NOMO-1 treated with DMSO at 0.1 percent for 48 hours (cell line): ENCODE data around the gene JMJD8.

Source experiments
- DNase-seq: peaks from one replicate; lab custom pipeline; 2025; ENCODE audit not compliant: unreplicated experiment; lab: John Stamatoyannopoulos, UW

Gene JMJD8

DNA sequence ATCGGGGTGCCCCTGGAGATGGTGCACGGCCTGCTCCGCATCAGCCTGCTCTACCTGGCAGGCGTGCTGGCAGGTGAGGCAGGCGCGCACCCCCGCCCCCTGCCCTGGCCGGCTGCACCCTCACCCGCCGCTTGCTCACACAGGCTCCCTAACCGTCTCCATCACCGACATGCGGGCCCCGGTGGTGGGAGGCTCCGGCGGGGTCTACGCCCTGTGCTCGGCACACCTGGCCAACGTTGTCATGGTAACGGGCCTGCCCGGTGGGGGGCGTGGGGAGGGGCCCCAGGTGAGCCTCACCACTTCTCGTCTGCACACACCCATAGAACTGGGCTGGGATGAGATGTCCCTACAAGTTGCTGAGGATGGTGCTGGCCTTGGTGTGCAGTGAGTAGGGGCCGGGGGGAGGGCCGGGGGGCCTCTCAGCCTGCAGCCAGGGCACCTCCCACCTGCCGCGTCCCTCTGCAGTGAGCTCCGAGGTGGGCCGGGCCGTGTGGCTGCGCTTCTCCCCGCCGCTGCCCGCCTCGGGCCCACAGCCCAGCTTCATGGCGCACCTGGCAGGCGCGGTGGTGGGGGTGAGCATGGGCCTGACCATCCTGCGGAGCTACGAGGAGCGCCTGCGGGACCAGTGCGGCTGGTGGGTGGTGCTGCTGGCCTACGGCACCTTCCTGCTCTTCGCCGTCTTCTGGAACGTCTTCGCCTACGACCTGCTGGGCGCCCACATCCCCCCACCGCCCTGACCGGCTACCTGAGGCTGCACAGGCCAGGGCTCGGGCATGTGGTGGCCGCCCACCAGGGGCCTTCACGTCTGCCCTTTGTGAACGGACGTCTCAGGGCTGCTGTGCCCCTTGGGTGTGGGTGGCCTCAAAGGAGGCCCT lies 6.6 kb downstream of the JMJD8 start:
- no peak for DNase-seq

DNA sequence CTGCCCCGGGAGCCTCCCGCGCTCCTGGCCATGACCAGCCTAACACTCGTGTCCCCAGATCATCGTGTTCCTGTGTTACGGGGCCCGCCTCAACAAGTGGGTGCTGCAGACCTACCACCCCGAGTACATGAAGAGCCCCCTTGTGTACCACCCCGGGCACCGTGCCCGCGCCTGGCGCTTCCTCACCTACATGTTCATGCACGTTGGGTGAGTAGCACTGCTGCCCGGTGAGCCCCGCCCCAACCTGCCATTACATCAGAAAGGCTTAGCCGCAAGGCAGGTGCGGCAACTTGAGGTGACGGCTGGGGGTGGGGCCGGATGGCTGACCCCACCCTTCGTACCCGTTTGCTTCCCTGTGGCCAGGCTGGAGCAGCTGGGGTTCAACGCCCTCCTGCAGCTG lies 7.2 kb downstream of the JMJD8 start:
- no peak for DNase-seq

GRCh38 chr16:676565-676902 lies 7.6 kb downstream of the JMJD8 start:
- no peak for DNase-seq

GRCh38 chr16:675884-676564 lies 8.1 kb downstream of the JMJD8 start:
- no peak for DNase-seq

DNA sequence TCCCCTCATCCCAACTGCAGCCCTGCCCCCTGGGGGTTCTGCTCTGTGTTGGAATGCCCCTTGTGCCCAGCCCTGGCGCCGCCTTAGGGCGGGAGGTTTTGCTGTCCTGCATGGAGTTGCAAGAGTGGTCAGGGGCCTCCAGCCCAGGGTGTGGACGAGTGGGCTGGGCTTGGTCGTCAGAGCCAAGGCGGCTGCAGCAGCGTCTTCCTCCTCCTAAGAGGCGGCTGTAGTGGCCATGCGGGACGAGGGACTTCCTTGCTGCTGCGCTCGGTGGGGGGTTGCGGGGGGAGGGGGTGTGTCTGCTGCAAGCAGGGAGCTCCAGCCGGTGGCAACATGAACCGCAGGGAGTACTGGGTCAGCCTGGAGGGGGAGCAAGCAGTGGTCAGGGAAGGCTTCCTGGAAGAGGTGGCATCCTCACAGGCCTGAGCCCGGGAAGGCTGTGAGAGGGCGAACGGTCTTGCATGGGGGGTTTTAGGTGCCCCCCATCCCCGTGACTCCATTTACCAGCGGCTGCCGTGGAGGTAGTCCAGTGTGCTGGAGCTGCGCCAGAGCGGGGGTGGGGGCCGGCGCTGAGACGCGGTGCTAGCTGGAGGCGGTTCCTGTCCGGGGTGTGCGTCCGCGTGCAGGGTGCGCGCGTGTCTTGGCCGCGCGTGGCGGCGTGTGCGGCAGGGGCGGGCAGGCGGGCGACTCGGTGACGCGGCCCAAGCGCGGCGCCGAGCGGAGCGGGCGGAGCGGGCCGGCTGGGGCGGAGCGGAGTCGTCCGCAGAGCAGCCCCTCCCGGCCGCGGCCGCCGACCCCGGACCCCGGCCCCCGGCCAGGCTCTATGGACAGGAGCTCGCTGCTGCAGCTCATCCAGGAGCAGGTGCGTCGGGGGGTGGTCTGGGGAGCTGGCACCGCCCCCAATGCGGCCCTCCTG lies 8.9 kb downstream of the JMJD8 start, which contains the start of gene RHBDL1:
RHBDL1 (plus strand) TSS at position 704 of the 916 bp plus-strand sequence; CDS start at position 824, 120 bp downstream.
- no peak for DNase-seq

DNA sequence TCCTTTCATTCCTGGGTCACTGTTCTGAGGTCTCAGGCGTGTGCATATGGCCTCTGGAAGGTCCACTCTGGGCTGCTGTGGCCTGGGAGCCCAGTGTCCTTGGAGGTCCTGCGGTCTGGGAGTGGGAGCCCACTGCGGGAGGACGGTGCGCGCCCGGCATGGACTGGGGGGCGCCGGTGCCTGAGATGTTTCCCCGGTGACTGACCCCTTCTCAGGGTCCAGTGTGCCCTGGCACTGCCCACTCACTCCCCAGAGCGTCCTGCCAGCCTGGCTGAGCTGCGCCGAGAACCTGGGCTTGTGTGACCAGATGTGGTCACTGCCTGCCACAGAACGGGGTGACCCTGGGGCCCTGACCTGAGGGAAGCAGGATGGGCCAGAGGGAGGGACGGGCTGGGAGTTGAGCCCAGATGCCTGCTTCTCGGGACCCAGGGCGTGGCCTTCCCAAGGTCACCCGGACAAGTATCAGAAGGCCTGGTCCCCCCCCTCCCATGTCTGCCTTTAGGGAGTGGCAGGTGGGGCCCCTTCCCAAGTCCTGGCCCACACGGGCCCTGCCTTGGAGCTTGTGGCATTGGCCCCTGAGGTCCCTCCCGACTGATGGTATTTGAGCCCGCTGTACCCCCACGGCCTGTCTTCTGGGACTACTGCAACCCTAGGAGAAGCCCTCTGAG lies 9.8 kb downstream of the JMJD8 start:
- DNase-seq, result no peak

DNA sequence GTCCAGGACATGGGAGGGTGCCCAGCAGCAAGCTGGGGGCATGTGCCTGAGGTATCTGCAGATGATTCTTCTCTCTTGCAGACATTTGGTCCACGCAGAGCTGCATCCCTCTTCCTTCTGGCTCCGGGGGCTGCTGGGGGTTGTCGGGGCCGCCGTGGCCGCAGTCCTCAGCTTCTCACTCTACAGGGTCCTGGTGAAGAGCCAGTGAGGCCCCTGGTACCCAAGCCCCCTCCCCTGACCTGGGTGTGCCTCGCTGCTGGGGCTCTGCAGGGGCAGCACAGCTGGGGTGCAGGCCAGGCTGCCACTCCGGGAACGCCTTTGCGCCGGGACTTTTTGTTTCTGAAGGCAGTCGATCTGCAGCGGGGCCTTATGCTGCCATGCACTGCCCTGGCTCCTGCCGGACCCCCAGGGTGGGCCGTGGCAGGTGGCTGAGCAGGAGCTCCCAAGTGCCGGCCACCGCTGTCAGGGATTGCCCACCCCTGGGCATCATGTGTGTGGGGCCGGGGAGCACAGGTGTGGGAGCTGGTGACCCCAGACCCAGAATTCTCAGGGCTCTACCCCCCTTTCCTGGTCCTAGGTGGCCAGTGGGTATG lies 10.6 kb downstream of the JMJD8 start:
- DNase-seq, result no peak

DNA sequence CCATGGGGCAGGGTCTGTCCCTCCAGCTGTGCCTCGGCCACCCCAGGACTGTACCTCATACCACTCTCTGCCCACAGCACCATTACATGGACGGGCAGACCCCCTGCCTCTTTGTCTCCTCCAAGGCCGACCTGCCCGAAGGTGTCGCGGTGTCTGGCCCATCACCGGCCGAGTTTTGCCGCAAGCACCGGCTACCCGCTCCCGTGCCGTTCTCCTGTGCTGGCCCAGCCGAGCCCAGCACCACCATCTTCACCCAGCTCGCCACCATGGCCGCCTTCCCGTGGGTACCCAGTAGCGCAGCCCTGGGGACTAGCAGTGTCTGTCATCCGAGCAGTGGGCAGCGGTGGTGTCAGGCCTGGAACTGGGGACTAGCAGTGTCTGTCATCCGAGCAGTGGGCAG lies 11.3 kb downstream of the JMJD8 start:
- no peak for DNase-seq

- no peak for DNase-seq
Observed at GRCh38 chr16:672371-672770, 11.8 kb downstream of the JMJD8 start.

- DNase-seq, result no peak
Observed at GRCh38 chr16:671353-672131, 12.6 kb downstream of the JMJD8 start.

GRCh38 chr16:670485-671352 lies 13.4 kb downstream of the JMJD8 start:
- no peak for DNase-seq

GRCh38 chr16:669666-670065 lies 14.5 kb downstream of the JMJD8 start:
- no peak for DNase-seq

- no peak for DNase-seq
Observed at GRCh38 chr16:668519-669171, 15.5 kb downstream of the JMJD8 start.

- DNase-seq, result peak; percentile 93
Observed at GRCh38 chr16:667780-668518, 16.2 kb downstream of the JMJD8 start, which contains the start of gene RHOT2. Gene RHOT2 (plus strand): TSS chr16:668132. CDS start chr16:668200, 68 bp downstream.

GRCh38 chr16:667113-667779 lies 16.9 kb downstream of the JMJD8 start:
- no peak for DNase-seq

- no peak for DNase-seq
Observed at GRCh38 chr16:666572-666971, 17.6 kb downstream of the JMJD8 start.

- DNase-seq, result no peak
Observed at GRCh38 chr16:662597-662996, 21.5 kb downstream of the JMJD8 start.
